ENCODE measurements around the gene SPATA20.

SPATA20 gene

GRCh38 chr17:50531428-50532025, 15.4 kb upstream of the SPATA20 start (continued):
- TF ChIP-seq ZNF146 (tag by site-specific recombination; IDR thresholded peaks at IDR 0.05) (no peak), ZNF112 (tag by site-specific recombination; IDR thresholded peaks at IDR 0.05) (no peak), ZNF623 (tag by site-specific recombination; IDR thresholded peaks at IDR 0.05) (no peak), INSM2 (tag by site-specific recombination; IDR thresholded peaks at IDR 0.05) (no peak), ZBTB49 (tag by site-specific recombination; IDR thresholded peaks at IDR 0.05; ENCODE audit: low read depth) (no peak), ZBTB10 (tag by site-specific recombination; IDR thresholded peaks at IDR 0.05) (no peak), GLIS1 (tag by site-specific recombination; IDR thresholded peaks at IDR 0.05) (peak; percentile 23; the same call in 1 of the 2 replicates), ZNF692 (tag by site-specific recombination; IDR thresholded peaks at IDR 0.05) (peak; percentile 53; the same call in 1 of the 2 replicates), ZNF132 (tag by site-specific recombination; IDR thresholded peaks at IDR 0.05; ENCODE audit: borderline replicate concordance) (no peak), EGR2 (tag by site-specific recombination; IDR thresholded peaks at IDR 0.05; ENCODE audit: low read depth) (no peak), KLF10 (tag by site-specific recombination; IDR thresholded peaks at IDR 0.05) (no peak), PATZ1 (tag by site-specific recombination; IDR thresholded peaks at IDR 0.05) (peak; percentile 25), ZNF157 (tag by site-specific recombination; IDR thresholded peaks at IDR 0.05) (no peak), ZNF704 (tag by site-specific recombination; IDR thresholded peaks at IDR 0.05) (no peak), ZEB2 (tag by site-specific recombination; IDR thresholded peaks at IDR 0.05) (0 out of 2 replicates have a peak, but pooled peaks have one; percentile 54)

All from HEK293 (cell line).